Keratinocyte (primary cell): ENCODE data around the gene ALPK1.

Experiments used
- CTCF ChIP-seq, 3 experiments: IDR thresholded peaks in 1 of 3; conservative IDR thresholded peaks in 1 of 3; optimal IDR thresholded peaks in 1 of 3; 2 replicates in 2 of 3; 3 replicates in 1 of 3; pipeline versions ENCODE3 to v1.5.1; 2011; ENCODE audit warnings: low read length in 3 of 3, mild to moderate bottlenecking in 3 of 3, moderate library complexity in 2 of 3, control low read depth in 1 of 3, inconsistent platforms in 1 of 3; ENCODE audit not compliant: insufficient read depth in 2 of 3; ENCODE audit errors: extremely low read depth in 1 of 3
- EZH2 ChIP-seq: IDR thresholded peaks from one replicate; pipeline ENCODE4 v1.6.1; 2012; ENCODE audit warnings: inconsistent platforms, mild to moderate bottlenecking, low read length, moderate library complexity

- no peak for TF ChIP-seq CTCF (optimal IDR thresholded peaks at IDR 0.05 in 1 of 3, IDR thresholded peaks at IDR 0.05 in 1 of 3, conservative IDR thresholded peaks at IDR 0.05 in 1 of 3; ENCODE audit: extremely low read depth in 1 of 3, insufficient read depth in 2 of 3, low read length in 3 of 3)
- TF ChIP-seq EZH2: no peak
These were observed 119.3 kb downstream of the ALPK1 start for GRCh38 chr4:112416464-112416863.
